Memory B cell (primary cell): ENCODE data around the gene GRIK4.
"Not testable (repeated sequence)": the region's sequence is repeated elsewhere in the genome, so short reads cannot be mapped to it uniquely, and the experiment has no call there.

Source experiments
- ATAC-seq: fragments of 150-1000 bp; cut with Tn5 transposase; 2 replicates; pipeline ENCODE4 v1.10.0; 2021; ENCODE audit warnings: low read depth, mild to moderate bottlenecking, moderate library complexity
- DNase-seq, 2 donors: peaks; one replicate each; pipeline ENCODE4 v3.0.0; 2022; ENCODE audit warnings: low spot score in 2 of 2
- H3K27ac Mint-ChIP-seq: one replicate; pipeline ENCODE4 v1.8.0; 2022; ENCODE audit warnings: mild to moderate bottlenecking, moderate library complexity, mixed read lengths
- H3K27me3 Mint-ChIP-seq: one replicate; pipeline ENCODE4 v1.8.0; 2022; ENCODE audit warnings: mixed read lengths
- H3K36me3 Mint-ChIP-seq: one replicate; pipeline ENCODE4 v1.8.0; 2022; ENCODE audit warnings: mild to moderate bottlenecking, mixed read lengths
- H3K4me1 Mint-ChIP-seq: one replicate; pipeline ENCODE4 v1.8.0; 2022; ENCODE audit warnings: mixed read lengths
- H3K4me3 Mint-ChIP-seq: one replicate; pipeline ENCODE4 v1.8.0; 2022; ENCODE audit warnings: mild to moderate bottlenecking, moderate library complexity, mixed read lengths
- H3K9me3 Mint-ChIP-seq: one replicate; pipeline ENCODE4 v1.8.0; 2022; ENCODE audit warnings: mixed read lengths

Gene GRIK4

GRCh38 chr11:120618399-120618798 is 106.9 kb downstream of the GRIK4 start:
- Mint-ChIP-seq H3K4me3 (no peak overlapping the region), H3K27ac (no peak overlapping the region), H3K27me3 (peaks cover 6% of the 10 kb centered on the region), H3K9me3 (peaks cover 13% of the 10 kb centered on the region), H3K36me3 (peaks cover 6% of the 10 kb centered on the region), H3K4me1 (peaks cover 2% of the 10 kb centered on the region)
- DNase-seq (no peak), ATAC-seq (no peak)

- Mint-ChIP-seq H3K27me3 (peaks cover 8% of the 10 kb centered on the region), H3K36me3 (peaks cover 6% of the 10 kb centered on the region), H3K27ac (no peak overlapping the region), H3K9me3 (peaks cover 12% of the 10 kb centered on the region), H3K4me3 (no peak overlapping the region), H3K4me1 (no peaks in the 10 kb centered on the region)
- no peak for ATAC-seq
- no peak for DNase-seq
Observed at GRCh38 chr11:120622189-120622875, 110.8 kb downstream of the GRIK4 start.

GRCh38 chr11:120624992-120625391 is 113.4 kb downstream of the GRIK4 start:
- H3K27me3 Mint-ChIP-seq, H3K36me3 Mint-ChIP-seq, H3K9me3 Mint-ChIP-seq, DNase-seq, H3K4me1 Mint-ChIP-seq, H3K4me3 Mint-ChIP-seq, ATAC-seq, H3K27ac Mint-ChIP-seq: not testable (repeated sequence)

- no peak overlapping the region for H3K4me3 Mint-ChIP-seq
- H3K36me3 Mint-ChIP-seq, result no peaks in the 10 kb centered on the region
- H3K27me3 Mint-ChIP-seq, result peaks cover 8% of the 10 kb centered on the region
- no peak overlapping the region for H3K27ac Mint-ChIP-seq
- no peaks in the 10 kb centered on the region for H3K9me3 Mint-ChIP-seq
- no peak for DNase-seq
- no peaks in the 10 kb centered on the region for H3K4me1 Mint-ChIP-seq
- ATAC-seq, result no peak
Observed at GRCh38 chr11:120625565-120625964, 114.0 kb downstream of the GRIK4 start.

GRCh38 chr11:120626791-120627190 is 115.2 kb downstream of the GRIK4 start:
- Mint-ChIP-seq H3K27me3 (peaks cover 5% of the 10 kb centered on the region), H3K27ac (no peak overlapping the region), H3K4me3 (no peak overlapping the region), H3K36me3 (no peaks in the 10 kb centered on the region), H3K4me1 (no peaks in the 10 kb centered on the region), H3K9me3 (no peaks in the 10 kb centered on the region)
- no peak for DNase-seq
- ATAC-seq, result no peak

- no peak for DNase-seq
- Mint-ChIP-seq H3K36me3 (no peaks in the 10 kb centered on the region), H3K9me3 (no peaks in the 10 kb centered on the region), H3K27me3 (peaks cover 8% of the 10 kb centered on the region), H3K27ac (no peak overlapping the region), H3K4me1 (no peaks in the 10 kb centered on the region), H3K4me3 (no peak overlapping the region)
- ATAC-seq, result no peak
Observed at GRCh38 chr11:120627327-120628163, 116.0 kb downstream of the GRIK4 start.

GRCh38 chr11:120629407-120630080 is 118.0 kb downstream of the GRIK4 start:
- Mint-ChIP-seq H3K4me1 (peaks cover 3% of the 10 kb centered on the region), H3K9me3 (no peaks in the 10 kb centered on the region), H3K4me3 (no peak overlapping the region), H3K27ac (no peak overlapping the region), H3K27me3 (peaks cover 7% of the 10 kb centered on the region), H3K36me3 (no peaks in the 10 kb centered on the region)
- DNase-seq (no peak), ATAC-seq (no peak)

- ATAC-seq, result no peak
- DNase-seq, result no peak
- Mint-ChIP-seq H3K4me3 (no peak overlapping the region), H3K4me1 (peaks cover 3% of the 10 kb centered on the region), H3K36me3 (no peaks in the 10 kb centered on the region), H3K27me3 (peaks cover 6% of the 10 kb centered on the region), H3K9me3 (no peaks in the 10 kb centered on the region), H3K27ac (no peak overlapping the region)
Observed at GRCh38 chr11:120630122-120630521, 118.6 kb downstream of the GRIK4 start.

- Mint-ChIP-seq H3K4me1 (peaks cover 3% of the 10 kb centered on the region), H3K27me3 (peaks cover 8% of the 10 kb centered on the region), H3K36me3 (no peaks in the 10 kb centered on the region), H3K27ac (no peak overlapping the region), H3K4me3 (no peak overlapping the region), H3K9me3 (no peaks in the 10 kb centered on the region)
- no peak for DNase-seq
- peak; percentile 41 for ATAC-seq
Observed at GRCh38 chr11:120632579-120632978, 121.0 kb downstream of the GRIK4 start.

GRCh38 chr11:120633616-120634393 is 122.3 kb downstream of the GRIK4 start:
- H3K9me3 Mint-ChIP-seq, result no peaks in the 10 kb centered on the region
- no peak for ATAC-seq
- no peak overlapping the region for H3K4me3 Mint-ChIP-seq
- H3K27me3 Mint-ChIP-seq, result peaks cover 8% of the 10 kb centered on the region
- peaks cover 3% of the 10 kb centered on the region for H3K4me1 Mint-ChIP-seq
- no peaks in the 10 kb centered on the region for H3K36me3 Mint-ChIP-seq
- DNase-seq, result no peak
- H3K27ac Mint-ChIP-seq, result no peak overlapping the region

GRCh38 chr11:120634706-120635105 is 123.2 kb downstream of the GRIK4 start:
- Mint-ChIP-seq H3K9me3 (no peaks in the 10 kb centered on the region), H3K27ac (no peak overlapping the region), H3K36me3 (no peaks in the 10 kb centered on the region), H3K4me3 (no peak overlapping the region), H3K27me3 (peaks cover 12% of the 10 kb centered on the region), H3K4me1 (peaks cover 3% of the 10 kb centered on the region)
- ATAC-seq (no peak), DNase-seq (no peak)

GRCh38 chr11:120635136-120635810 is 123.7 kb downstream of the GRIK4 start:
- Mint-ChIP-seq H3K36me3 (no peaks in the 10 kb centered on the region), H3K27ac (no peak overlapping the region), H3K4me1 (peaks cover 3% of the 10 kb centered on the region), H3K27me3 (peaks cover 12% of the 10 kb centered on the region), H3K4me3 (no peak overlapping the region), H3K9me3 (no peaks in the 10 kb centered on the region)
- no peak for ATAC-seq
- no peak for DNase-seq

GRCh38 chr11:120637131-120637530 is 125.6 kb downstream of the GRIK4 start:
- Mint-ChIP-seq H3K27me3 (peaks cover 15% of the 10 kb centered on the region), H3K36me3 (no peaks in the 10 kb centered on the region), H3K27ac (no peak overlapping the region), H3K9me3 (no peaks in the 10 kb centered on the region), H3K4me3 (no peak overlapping the region), H3K4me1 (peaks cover 3% of the 10 kb centered on the region)
- ATAC-seq (no peak), DNase-seq (no peak)
